H1 (cell line): ENCODE results near the gene INKA2. TPM values are rescaled to one million over a fixed set of nuclear protein-coding genes. Genes with fewer than 3 reads are reported as not detected.

Experiments used
- CTCF ChIA-PET: fragments of 300-600 bp; sonication (Branson Sonifier 250); formaldehyde crosslinking; loops from one replicate; lab custom pipeline; 2021; ENCODE audit not compliant: partially characterized antibody; lab: Charles Lee
- POLR2A ChIA-PET: fragments of 300-600 bp; sonication (Branson Sonifier 250); formaldehyde crosslinking; loops from one replicate; lab custom pipeline; 2021; ENCODE audit warnings: inconsistent platforms; ENCODE audit not compliant: partially characterized antibody; lab: Charles Lee
- DNase-seq, 2 experiments: peaks; one replicate each; pipeline versions ENCODE4 v3.0.0 to v3.0.0-alpha.2; 2010 to 2022; ENCODE audit warnings: low spot score in 2 of 2, low read depth in 1 of 2, mixed read lengths in 1 of 2
- FAIRE-seq: peaks from 2 replicates; lab custom pipeline; 2011; peaks lifted over from hg19 to GRCh38; lab: Jason Lieb, UNC
- H2AFZ ChIP-seq: 2 replicates; pipeline ENCODE4 v1.8.1; 2012; ENCODE audit warnings: low read length, inconsistent platforms
- H2AK5ac ChIP-seq: 2 replicates; pipeline ENCODE4 v1.6.1; 2013; ENCODE audit warnings: low read depth, low read length
- H2BK120ac ChIP-seq: replicated peaks from 2 replicates; pipeline ENCODE3; 2013; ENCODE audit warnings: low read depth, low read length, inconsistent platforms
- H2BK12ac ChIP-seq: 2 replicates; pipeline ENCODE4 v1.6.1; 2013; ENCODE audit warnings: low read depth, low read length
- H2BK15ac ChIP-seq: 2 replicates; pipeline ENCODE4 v1.6.1; 2013; ENCODE audit warnings: low read length
- H2BK20ac ChIP-seq: 2 replicates; pipeline ENCODE4 v1.6.1; 2013; ENCODE audit warnings: low read length
- H2BK5ac ChIP-seq: 2 replicates; pipeline ENCODE4 v1.6.1; 2013; ENCODE audit warnings: low read depth, low read length
- H3K14ac ChIP-seq: 2 replicates; pipeline ENCODE4 v1.6.1; 2013; ENCODE audit warnings: inconsistent platforms; ENCODE audit not compliant: insufficient read length
- H3K18ac ChIP-seq: 2 replicates; pipeline ENCODE4 v1.6.1; 2013; ENCODE audit warnings: low read length; ENCODE audit errors: extremely low read depth
- H3K23ac ChIP-seq: 2 replicates; pipeline ENCODE4 v1.6.1; 2013; ENCODE audit warnings: inconsistent platforms; ENCODE audit not compliant: insufficient read length
- H3K23me2 ChIP-seq: 2 replicates; pipeline ENCODE4 v1.6.1; 2013; ENCODE audit warnings: low read depth, low read length
- H3K27ac ChIP-seq: 2 replicates; pipeline ENCODE4 v1.6.1; 2011; ENCODE audit warnings: low read depth, low read length, inconsistent platforms
- H3K27me3 ChIP-seq, 4 experiments: replicated peaks in 1 of 4; 1 replicate in 1 of 4; 2 replicates in 3 of 4; pipeline versions ENCODE4 v1.6.1 to v1.8.1; 2011 to 2013; ENCODE audit warnings: low read length in 3 of 4, mild to moderate bottlenecking in 3 of 4, inconsistent platforms in 2 of 4, mixed read lengths in 2 of 4, moderate library complexity in 1 of 4; ENCODE audit not compliant: control insufficient read depth in 3 of 4, insufficient read depth in 3 of 4; ENCODE audit errors: extremely low read depth in 1 of 4
- H3K36me3 ChIP-seq, 4 experiments: 2 replicates each; pipeline versions ENCODE4 v1.6.1 to v1.8.1; 2011 to 2013; ENCODE audit warnings: mild to moderate bottlenecking in 4 of 4, low read length in 3 of 4, moderate library complexity in 2 of 4, control low read depth in 1 of 4, inconsistent platforms in 1 of 4; ENCODE audit not compliant: insufficient read depth in 4 of 4, control insufficient read depth in 2 of 4
- H3K4ac ChIP-seq: replicated peaks from 2 replicates; pipeline ENCODE3; 2013; ENCODE audit warnings: low read length, low read depth, mixed read lengths, inconsistent platforms; ENCODE audit not compliant: insufficient read length
- H3K4me1 ChIP-seq, 4 experiments: replicated peaks in 1 of 4; 1 replicate in 1 of 4; 2 replicates in 3 of 4; pipeline versions ENCODE4 v1.6.1 to v1.8.1; 2011 to 2013; ENCODE audit warnings: low read length in 3 of 4, inconsistent platforms in 2 of 4, mixed read lengths in 1 of 4; ENCODE audit not compliant: insufficient read depth in 4 of 4, control insufficient read depth in 3 of 4
- H3K4me2 ChIP-seq, 2 experiments: 2 replicates each; pipeline versions ENCODE4 v1.6.1 to v1.8.1; 2011 to 2013; ENCODE audit warnings: low read depth in 2 of 2, low read length in 2 of 2, control low read depth in 1 of 2, inconsistent platforms in 1 of 2, mild to moderate bottlenecking in 1 of 2; ENCODE audit not compliant: insufficient read depth in 1 of 2
- H3K4me3 ChIP-seq, 4 experiments: fragments of 200-600, 300-600 bp in 1 of 4; sonication (generic), shearing (Covaris generic), sonication (Bioruptor Twin) in 1 of 4; 2 replicates each; pipeline versions ENCODE4 v1.5.1 to v1.8.1; 2011 to 2016; ENCODE audit warnings: low read length in 4 of 4, low read depth in 3 of 4, control low read depth in 2 of 4, inconsistent platforms in 2 of 4, mild to moderate bottlenecking in 2 of 4, mixed read lengths in 1 of 4, moderate library complexity in 1 of 4; ENCODE audit not compliant: insufficient read depth in 2 of 4; ENCODE audit errors: extremely low read depth in 1 of 4
- H3K56ac ChIP-seq: replicated peaks from 2 replicates; pipeline ENCODE3; 2013; ENCODE audit warnings: low read depth, mild to moderate bottlenecking, mixed read lengths, low read length, inconsistent platforms; ENCODE audit not compliant: insufficient read length
- H3K79me1 ChIP-seq: 2 replicates; pipeline ENCODE4 v1.6.1; 2013; ENCODE audit warnings: low read depth, low read length, control low read depth
- H3K79me2 ChIP-seq, 2 experiments: 2 replicates each; pipeline versions ENCODE4 v1.6.1 to v1.8.1; 2012 to 2013; ENCODE audit warnings: low read length in 2 of 2, mild to moderate bottlenecking in 2 of 2, inconsistent platforms in 1 of 2; ENCODE audit not compliant: insufficient read depth in 2 of 2, control insufficient read depth in 1 of 2
- H3K9ac ChIP-seq, 4 experiments: replicated peaks in 1 of 4; 1 replicate in 1 of 4; 2 replicates in 3 of 4; pipeline versions ENCODE4 v1.6.1 to v1.8.1; 2011 to 2013; ENCODE audit warnings: low read depth in 3 of 4, low read length in 3 of 4, control low read depth in 2 of 4, mild to moderate bottlenecking in 2 of 4, moderate library complexity in 2 of 4, inconsistent platforms in 1 of 4; ENCODE audit errors: extremely low read depth in 1 of 4
- H3K9me3 ChIP-seq, 2 experiments: 2 replicates each; pipeline versions ENCODE4 v1.6.1 to v1.8.1; 2012 to 2013; ENCODE audit warnings: mild to moderate bottlenecking in 2 of 2, moderate library complexity in 2 of 2, control low read depth in 1 of 2, inconsistent platforms in 1 of 2, low read depth in 1 of 2, low read length in 1 of 2, mixed read lengths in 1 of 2; ENCODE audit not compliant: insufficient read depth in 2 of 2
- H4K20me1 ChIP-seq, 2 experiments: replicated peaks in 1 of 2; 2 replicates each; pipeline versions ENCODE3 to v1.8.1; 2011 to 2013; ENCODE audit warnings: inconsistent platforms in 2 of 2, low read length in 2 of 2, mild to moderate bottlenecking in 1 of 2; ENCODE audit not compliant: insufficient read depth in 2 of 2, control insufficient read depth in 1 of 2
- H4K5ac ChIP-seq: 2 replicates; pipeline ENCODE4 v1.6.1; 2013; ENCODE audit warnings: low read length, low read depth, mixed read lengths, inconsistent platforms; ENCODE audit not compliant: insufficient read length
- H4K8ac ChIP-seq: 2 replicates; pipeline ENCODE4 v1.8.0; 2013; ENCODE audit warnings: mild to moderate bottlenecking, moderate library complexity, low read length, inconsistent platforms; ENCODE audit not compliant: insufficient read depth; ENCODE audit errors: extremely low read depth
- H4K91ac ChIP-seq: replicated peaks from 2 replicates; pipeline ENCODE3; 2013; ENCODE audit warnings: low read length, mixed read lengths, inconsistent platforms; ENCODE audit not compliant: insufficient read length
- CBX5 ChIP-seq: fragments of 300-800, 300-1000 bp; sonication (generic); IDR thresholded peaks from 2 replicates; pipeline ENCODE4 v1.7.1; 2016; ENCODE audit warnings: antibody characterized with exemption, low read length, low read depth
- CHD2 ChIP-seq: IDR thresholded peaks from 2 replicates; pipeline ENCODE4 v1.6.1; 2012; ENCODE audit warnings: low read length, improper control_type of control experiment
- EGR1 ChIP-seq: IDR thresholded peaks from 2 replicates; pipeline ENCODE4 v1.6.1; 2011; ENCODE audit warnings: low read depth, low read length, borderline replicate concordance
- GABPA ChIP-seq: IDR thresholded peaks from 2 replicates; pipeline ENCODE4 v1.6.1; 2011; ENCODE audit warnings: mild to moderate bottlenecking, low read length, moderate library complexity, borderline replicate concordance; ENCODE audit not compliant: insufficient read depth
- HDAC6 ChIP-seq: IDR thresholded peaks from one replicate; pipeline ENCODE4 v1.7.1; 2012; ENCODE audit warnings: low read depth, mild to moderate bottlenecking, inconsistent platforms, low read length, moderate library complexity
- JUN ChIP-seq: IDR thresholded peaks from 2 replicates; pipeline ENCODE4 v1.6.1; 2011; ENCODE audit warnings: low read depth, mild to moderate bottlenecking, improper control_type of control experiment, low read length
- MAFK ChIP-seq: IDR thresholded peaks from 2 replicates; pipeline ENCODE4 v1.6.1; 2012; ENCODE audit warnings: low read depth, mild to moderate bottlenecking, improper control_type of control experiment, low read length
- SAP30 ChIP-seq: fragments of 300-600 bp; sonication (generic); IDR thresholded peaks from 2 replicates; pipeline ENCODE4 v1.7.1; 2012; ENCODE audit warnings: low read length, moderate library complexity, mild to moderate bottlenecking, inconsistent platforms; ENCODE audit not compliant: insufficient read depth, insufficient replicate concordance
- SP1 ChIP-seq: IDR thresholded peaks from 2 replicates; pipeline ENCODE4 v1.6.1; 2011; ENCODE audit warnings: low read depth, low read length
- SP2 ChIP-seq: IDR thresholded peaks from 2 replicates; pipeline ENCODE4 v1.6.1; 2012; ENCODE audit warnings: mild to moderate bottlenecking, low read length, inconsistent platforms
- SP4 ChIP-seq: IDR thresholded peaks from 2 replicates; pipeline ENCODE4 v1.6.1; 2012; ENCODE audit warnings: low read length, inconsistent platforms
- TBP ChIP-seq: IDR thresholded peaks from 2 replicates; pipeline ENCODE4 v1.6.1; 2011; ENCODE audit warnings: low read depth, low read length, improper control_type of control experiment
- TCF12 ChIP-seq: IDR thresholded peaks from 2 replicates; pipeline ENCODE4 v1.6.1; 2011; ENCODE audit warnings: low read depth, mild to moderate bottlenecking, low read length
- TEAD4 ChIP-seq: IDR thresholded peaks from 2 replicates; pipeline ENCODE4 v1.6.1; 2012; ENCODE audit warnings: low read depth, low read length, inconsistent platforms, mixed read lengths
- YY1 ChIP-seq: IDR thresholded peaks from 2 replicates; pipeline ENCODE4 v1.6.1; 2011; ENCODE audit warnings: low read depth, mild to moderate bottlenecking, low read length
- ZNF274 ChIP-seq: IDR thresholded peaks from 2 replicates; pipeline ENCODE4 v1.7.0; 2012; ENCODE audit warnings: low read length, borderline replicate concordance; ENCODE audit errors: extremely low read depth
- WGBS, 2 experiments: shearing (Covaris generic) in 1 of 2; methylation state at CpG; one replicate each; pipeline versions ENCODE4 v1.1.6 to v1.1.7; 2013 to 2015; ENCODE audit warnings: low lambda C conversion rate in 2 of 2, mixed read lengths in 2 of 2, inconsistent platforms in 1 of 2, low coverage in 1 of 2, missing lambda C conversion rate in 1 of 2; ENCODE audit not compliant: insufficient replicate concordance in 2 of 2, insufficient coverage in 1 of 2, insufficient read length in 1 of 2; ENCODE audit errors: extremely low coverage in 1 of 2, missing lambda C conversion rate in 1 of 2; 5-methylcytosine and 5-hydroxymethylcytosine counted together
- polyA plus RNA-seq, 7 experiments: library from polyadenylated mRNA; depleted of rRNA in 3 of 7; stranded (reverse) in 5 of 7; unstranded in 2 of 7; fragments of >200 nt in 5 of 7; fragments of 200-250 nt in 2 of 7; gene quantifications; 1 replicate in 5 of 7; 2 replicates in 1 of 7; 4 replicates in 1 of 7; pipeline versions ENCODE4 v1.2.1 to v1.2.3, GENCODE V29; 2011 to 2013; ENCODE audit warnings: missing spikeins in 2 of 7, mixed read lengths in 2 of 7
- total RNA-seq: library from RNA; stranded (reverse); fragmentation: NEBNext Ultra II Directional; extraction: Animal tissue kit (Norgen Biotek cat#: 25700); gene quantifications from 2 replicates; pipeline ENCODE4 v1.2.1, GENCODE V29; 2021

The INKA2 gene
- total and polyA plus RNA-seq, 2 of the 8 experiments (the other 6 are each of a cell fraction or from before 2014, with no cell fraction given) = 4.2 to 11.5 TPM

DNA sequence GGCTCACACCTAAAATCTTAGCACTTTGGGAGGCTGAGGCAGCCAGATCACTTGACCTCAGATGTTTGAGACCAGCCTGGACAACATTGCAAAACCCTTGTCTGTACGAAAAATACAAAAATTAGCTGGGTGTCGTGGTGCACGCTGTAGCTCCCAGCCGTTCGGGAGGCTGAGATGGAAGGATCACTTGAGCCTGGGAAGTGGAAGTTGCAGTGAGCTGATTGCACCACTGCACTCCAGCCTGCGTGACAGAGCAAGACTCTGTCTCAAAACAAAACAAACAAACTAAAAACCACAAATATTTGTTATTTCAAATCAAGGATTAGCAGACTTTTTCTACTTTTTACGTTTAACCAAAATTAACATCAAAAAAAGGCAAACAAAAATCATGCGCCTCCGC, 31.3 kb downstream of the INKA2 start:
- Histone ChIP-seq H2BK15ac (no peak overlapping the region), H3K27me3 (no peaks in the 10 kb centered on the region), H2BK12ac (no peak overlapping the region), H3K56ac (no peak overlapping the region), H2BK5ac (no peak overlapping the region), H3K23me2 (no peaks in the 10 kb centered on the region), H3K4me3 (no peak overlapping the region), H4K20me1 (no peaks in the 10 kb centered on the region), H3K9ac (no peak overlapping the region), H3K27ac (no peak overlapping the region), H4K5ac (no peak overlapping the region), H2AK5ac (no peak overlapping the region), H3K4ac (no peak overlapping the region), H3K36me3 (peaks cover 0 to 13% (median 5%) of the 10 kb centered on the region in 4 experiments; a peak in 5 of 8 replicates), H3K23ac (no peak overlapping the region), H2BK120ac (no peak overlapping the region), H2BK20ac (no peak overlapping the region), H3K4me1 (no peaks in the 10 kb centered on the region), H3K79me2 (no peaks in the 10 kb centered on the region), H4K91ac (no peak overlapping the region), H2AFZ (no peak overlapping the region), H3K4me2 (no peak overlapping the region), H3K9me3 (no peaks in the 10 kb centered on the region), H3K18ac (no peak overlapping the region), H3K14ac (no peak overlapping the region), H3K79me1 (no peaks in the 10 kb centered on the region), H4K8ac (no peak overlapping the region)
- ChIA-PET POLR2A (no interaction called here), CTCF (interaction anchor here (1.2 to 1.6 kb wide), 2 partner anchors 9 to 39 kb away, joined by 4 read pairs; no protein-coding TSS in a partner anchor)
- WGBS, 2 experiments = 87% methylated on average over 9 of the region's 9 CpGs; no CpG with 5 or more reads in 1 of the 2 experiments
- DNase-seq = no peak
- TF ChIP-seq SAP30 = no peak
- TF ChIP-seq HDAC6 = no peak
- no peak for TF ChIP-seq CHD2
- TF ChIP-seq SP4 = no peak
- TF ChIP-seq EGR1 = no peak
- no peak for TF ChIP-seq SP2
- TF ChIP-seq JUN = no peak
- no peak for TF ChIP-seq TCF12
- TF ChIP-seq MAFK = no peak
- TF ChIP-seq GABPA = no peak
- TF ChIP-seq SP1 = no peak
- no peak for TF ChIP-seq CBX5
- TF ChIP-seq YY1 = no peak
- TF ChIP-seq TEAD4 = no peak
- no peak for TF ChIP-seq ZNF274
- no peak for TF ChIP-seq TBP
- no peak for FAIRE-seq
